GM12878 (cell line): ENCODE data around the gene STAT5B. TPM values are rescaled to one million over a fixed set of nuclear protein-coding genes. Genes with fewer than 3 reads are reported as not detected.

ENCODE experiments used
- ASH2L ChIP-seq: fragments of 300-600, 200-600 bp; sonication (generic); IDR thresholded peaks from 2 replicates; pipeline ENCODE4 v1.6.1; 2017; ENCODE audit warnings: low read depth, mild to moderate bottlenecking, borderline replicate concordance
- HDAC2 ChIP-seq: fragments of 200-600 bp; sonication (generic); IDR thresholded peaks from 2 replicates; pipeline ENCODE4 v1.6.1; 2017
- KLF5 ChIP-seq: fragments of 450-650 bp; IDR thresholded peaks from 2 replicates; pipeline ENCODE4 v1.6.1; 2014; ENCODE audit warnings: mild to moderate bottlenecking; ENCODE audit not compliant: partially characterized antibody
- MXI1 ChIP-seq: fragments of 150-350 bp; IDR thresholded peaks from 2 replicates; pipeline ENCODE4 v1.6.1; 2011; ENCODE audit warnings: low read depth, mild to moderate bottlenecking, inconsistent platforms, low read length, improper control_type of control experiment
- PAX5 ChIP-seq: IDR thresholded peaks from 2 replicates; pipeline ENCODE4 v1.6.1; 2011; ENCODE audit warnings: low read depth, low read length, borderline replicate concordance
- RB1 ChIP-seq: fragments of 450-650 bp; formaldehyde crosslinking; IDR thresholded peaks from 2 replicates; pipeline ENCODE4 v1.6.1; 2017; ENCODE audit warnings: mild to moderate bottlenecking, borderline replicate concordance
- RBBP5 ChIP-seq: fragments of 200-600 bp; sonication (generic); conservative IDR thresholded peaks from 2 replicates; pipeline ENCODE4 v1.6.1; 2016
- SMC3 ChIP-seq: IDR thresholded peaks from 2 replicates; pipeline ENCODE4 v1.6.1; 2011; ENCODE audit warnings: low read length, improper control_type of control experiment, borderline replicate concordance
- SREBF2 ChIP-seq: IDR thresholded peaks from 2 replicates; pipeline ENCODE4 v1.6.1; 2012; ENCODE audit warnings: mild to moderate bottlenecking, low read length
- TCF12 ChIP-seq: IDR thresholded peaks from 2 replicates; pipeline ENCODE4 v1.6.1; 2011; ENCODE audit warnings: low read depth, mild to moderate bottlenecking, low read length
- TCF7 ChIP-seq: IDR thresholded peaks from 2 replicates; pipeline ENCODE4 v1.6.1; 2014; ENCODE audit warnings: antibody characterized with exemption, borderline replicate concordance
- ZNF622 ChIP-seq: fragments of 450-650 bp; IDR thresholded peaks from 2 replicates; pipeline ENCODE4 v1.6.1; 2017; ENCODE audit warnings: mild to moderate bottlenecking, inconsistent platforms
- polyA plus RNA-seq, 11 experiments: library from polyadenylated mRNA; depleted of rRNA in 4 of 11; unstranded in 6 of 11; stranded (reverse) in 5 of 11; fragments of >200 nt; fragmentation: Nextera tagmentation in 4 of 11; fragmentation: Illumina TruSeq in 1 of 11; extraction: Ambion mirVana in 4 of 11; extraction: Trizol in 1 of 11; gene quantifications; 1 replicate in 1 of 11; 2 replicates in 10 of 11; pipeline versions ENCODE4 v1.2.1 to v1.2.3, GENCODE V29; 2011 to 2016; ENCODE audit warnings: inconsistent platforms in 2 of 11, missing spikeins in 2 of 11, low read depth in 1 of 11
- total RNA-seq, 4 experiments: library from RNA; depleted of rRNA in 3 of 4; stranded (reverse); fragments of >200 nt in 3 of 4; fragmentation: Illumina TruSeq in 1 of 4; extraction: Trizol in 1 of 4; gene quantifications; 2 replicates each; pipeline versions ENCODE4 v1.2.1 to v1.2.3, GENCODE V29; 2013 to 2021
- TF ChIP-seq, protein P1 (sequence below): fragments of 450-650 bp; IDR thresholded peaks from 2 replicates; pipeline ENCODE4 v1.6.1; 2017; ENCODE audit warnings: mild to moderate bottlenecking, moderate library complexity
- TF ChIP-seq, protein P2 (sequence below): fragments of 450-650 bp; IDR thresholded peaks from 2 replicates; pipeline ENCODE4 v1.6.1; 2016; ENCODE audit warnings: mild to moderate bottlenecking
- TF ChIP-seq, protein P3 (sequence below): fragments of 450-650 bp; formaldehyde crosslinking; IDR thresholded peaks from 2 replicates; pipeline ENCODE4 v1.4.0; 2022; ENCODE audit warnings: mild to moderate bottlenecking, moderate library complexity
- TF ChIP-seq, protein P4 (sequence below): fragments of 450-650 bp; IDR thresholded peaks from 2 replicates; pipeline ENCODE4 v1.6.1; 2017; ENCODE audit warnings: mild to moderate bottlenecking
- TF ChIP-seq, protein P5 (sequence below): IDR thresholded peaks from 2 replicates; pipeline ENCODE4 v1.6.1; 2012; ENCODE audit warnings: low read depth, low read length, improper control_type of control experiment

The STAT5B gene
- total and polyA plus RNA-seq, 10 of the 15 experiments (the other 5 are each of a cell fraction or from before 2014, with no cell fraction given) = 11.0 to 69.6 (median 46.7) TPM

DNA sequence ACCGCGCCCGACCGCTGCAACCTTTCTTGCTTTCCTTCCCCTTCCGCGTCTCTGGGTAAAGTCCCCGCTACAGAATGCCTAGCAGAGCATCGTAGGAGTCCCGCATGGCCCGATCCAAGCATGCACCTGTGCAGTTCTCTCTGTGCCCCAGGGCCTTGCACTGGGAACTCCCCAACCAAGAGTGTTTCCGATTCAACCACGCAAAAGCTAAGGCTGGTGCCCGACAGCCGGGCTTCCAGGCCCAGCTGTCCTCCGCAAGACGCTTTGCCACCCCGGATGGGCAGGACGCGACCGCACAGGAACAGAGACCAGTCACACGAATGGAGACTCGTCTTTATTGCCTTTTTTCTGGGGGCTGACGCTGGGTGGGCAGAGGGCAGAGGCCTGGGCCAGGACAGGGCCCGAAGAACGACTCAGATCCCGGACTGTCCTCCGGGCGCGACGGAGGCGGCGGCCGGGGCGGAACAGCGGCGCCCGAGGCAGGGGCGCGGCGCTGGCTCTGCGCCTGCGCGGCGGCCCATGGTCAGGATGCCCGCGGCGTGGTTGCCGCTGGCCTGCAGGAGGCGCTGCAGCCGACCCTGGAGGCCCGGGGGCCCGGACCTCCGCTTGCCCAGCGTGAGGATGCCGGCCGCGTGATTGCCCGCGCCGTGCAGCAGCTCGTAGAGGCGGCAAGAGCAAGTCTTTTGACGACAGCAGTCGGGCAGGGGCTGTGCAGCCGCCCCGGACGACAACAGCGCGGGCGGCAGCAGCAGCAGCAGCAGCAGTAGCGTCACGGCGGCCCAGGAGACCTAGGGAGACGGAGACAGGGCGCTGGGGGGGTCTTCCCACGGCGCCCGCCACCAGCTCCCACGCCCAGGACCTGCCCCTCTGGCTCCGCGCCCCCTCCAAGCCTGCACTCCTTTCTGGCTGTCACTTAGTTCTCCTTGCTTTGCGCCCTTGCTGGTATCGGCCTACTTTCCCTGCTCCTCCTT, 92.2 kb downstream of the STAT5B start (continued):
- TF ChIP-seq, protein P1, sequence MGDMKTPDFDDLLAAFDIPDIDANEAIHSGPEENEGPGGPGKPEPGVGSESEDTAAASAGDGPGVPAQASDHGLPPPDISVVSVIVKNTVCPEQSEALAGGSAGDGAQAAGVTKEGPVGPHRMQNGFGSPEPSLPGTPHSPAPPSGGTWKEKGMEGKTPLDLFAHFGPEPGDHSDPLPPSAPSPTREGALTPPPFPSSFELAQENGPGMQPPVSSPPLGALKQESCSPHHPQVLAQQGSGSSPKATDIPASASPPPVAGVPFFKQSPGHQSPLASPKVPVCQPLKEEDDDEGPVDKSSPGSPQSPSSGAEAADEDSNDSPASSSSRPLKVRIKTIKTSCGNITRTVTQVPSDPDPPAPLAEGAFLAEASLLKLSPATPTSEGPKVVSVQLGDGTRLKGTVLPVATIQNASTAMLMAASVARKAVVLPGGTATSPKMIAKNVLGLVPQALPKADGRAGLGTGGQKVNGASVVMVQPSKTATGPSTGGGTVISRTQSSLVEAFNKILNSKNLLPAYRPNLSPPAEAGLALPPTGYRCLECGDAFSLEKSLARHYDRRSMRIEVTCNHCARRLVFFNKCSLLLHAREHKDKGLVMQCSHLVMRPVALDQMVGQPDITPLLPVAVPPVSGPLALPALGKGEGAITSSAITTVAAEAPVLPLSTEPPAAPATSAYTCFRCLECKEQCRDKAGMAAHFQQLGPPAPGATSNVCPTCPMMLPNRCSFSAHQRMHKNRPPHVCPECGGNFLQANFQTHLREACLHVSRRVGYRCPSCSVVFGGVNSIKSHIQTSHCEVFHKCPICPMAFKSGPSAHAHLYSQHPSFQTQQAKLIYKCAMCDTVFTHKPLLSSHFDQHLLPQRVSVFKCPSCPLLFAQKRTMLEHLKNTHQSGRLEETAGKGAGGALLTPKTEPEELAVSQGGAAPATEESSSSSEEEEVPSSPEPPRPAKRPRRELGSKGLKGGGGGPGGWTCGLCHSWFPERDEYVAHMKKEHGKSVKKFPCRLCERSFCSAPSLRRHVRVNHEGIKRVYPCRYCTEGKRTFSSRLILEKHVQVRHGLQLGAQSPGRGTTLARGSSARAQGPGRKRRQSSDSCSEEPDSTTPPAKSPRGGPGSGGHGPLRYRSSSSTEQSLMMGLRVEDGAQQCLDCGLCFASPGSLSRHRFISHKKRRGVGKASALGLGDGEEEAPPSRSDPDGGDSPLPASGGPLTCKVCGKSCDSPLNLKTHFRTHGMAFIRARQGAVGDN = peak; percentile 93
- TF ChIP-seq SREBF2 = no peak
- TF ChIP-seq RBBP5 = no peak
- TF ChIP-seq TCF7 = no peak
- TF ChIP-seq, protein P2, sequence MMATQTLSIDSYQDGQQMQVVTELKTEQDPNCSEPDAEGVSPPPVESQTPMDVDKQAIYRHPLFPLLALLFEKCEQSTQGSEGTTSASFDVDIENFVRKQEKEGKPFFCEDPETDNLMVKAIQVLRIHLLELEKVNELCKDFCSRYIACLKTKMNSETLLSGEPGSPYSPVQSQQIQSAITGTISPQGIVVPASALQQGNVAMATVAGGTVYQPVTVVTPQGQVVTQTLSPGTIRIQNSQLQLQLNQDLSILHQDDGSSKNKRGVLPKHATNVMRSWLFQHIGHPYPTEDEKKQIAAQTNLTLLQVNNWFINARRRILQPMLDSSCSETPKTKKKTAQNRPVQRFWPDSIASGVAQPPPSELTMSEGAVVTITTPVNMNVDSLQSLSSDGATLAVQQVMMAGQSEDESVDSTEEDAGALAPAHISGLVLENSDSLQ = no peak
- TF ChIP-seq, protein P3, sequence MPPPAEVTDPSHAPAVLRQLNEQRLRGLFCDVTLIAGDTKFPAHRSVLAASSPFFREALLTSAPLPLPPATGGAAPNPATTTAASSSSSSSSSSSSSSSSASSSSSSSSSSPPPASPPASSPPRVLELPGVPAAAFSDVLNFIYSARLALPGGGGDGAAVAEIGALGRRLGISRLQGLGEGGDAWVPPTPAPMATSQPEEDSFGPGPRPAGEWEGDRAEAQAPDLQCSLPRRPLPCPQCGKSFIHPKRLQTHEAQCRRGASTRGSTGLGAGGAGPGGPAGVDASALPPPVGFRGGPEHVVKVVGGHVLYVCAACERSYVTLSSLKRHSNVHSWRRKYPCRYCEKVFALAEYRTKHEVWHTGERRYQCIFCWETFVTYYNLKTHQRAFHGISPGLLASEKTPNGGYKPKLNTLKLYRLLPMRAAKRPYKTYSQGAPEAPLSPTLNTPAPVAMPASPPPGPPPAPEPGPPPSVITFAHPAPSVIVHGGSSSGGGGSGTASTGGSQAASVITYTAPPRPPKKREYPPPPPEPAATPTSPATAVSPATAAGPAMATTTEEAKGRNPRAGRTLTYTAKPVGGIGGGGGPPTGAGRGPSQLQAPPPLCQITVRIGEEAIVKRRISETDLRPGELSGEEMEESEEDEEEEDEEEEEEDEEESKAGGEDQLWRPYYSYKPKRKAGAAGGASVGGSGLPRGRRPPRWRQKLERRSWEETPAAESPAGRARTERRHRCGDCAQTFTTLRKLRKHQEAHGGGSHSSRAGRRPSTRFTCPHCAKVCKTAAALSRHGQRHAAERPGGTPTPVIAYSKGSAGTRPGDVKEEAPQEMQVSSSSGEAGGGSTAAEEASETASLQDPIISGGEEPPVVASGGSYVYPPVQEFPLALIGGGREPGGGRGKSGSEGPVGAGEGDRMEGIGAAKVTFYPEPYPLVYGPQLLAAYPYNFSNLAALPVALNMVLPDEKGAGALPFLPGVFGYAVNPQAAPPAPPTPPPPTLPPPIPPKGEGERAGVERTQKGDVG (CRISPR knock-in tag) = no peak
- TF ChIP-seq, protein P4, sequence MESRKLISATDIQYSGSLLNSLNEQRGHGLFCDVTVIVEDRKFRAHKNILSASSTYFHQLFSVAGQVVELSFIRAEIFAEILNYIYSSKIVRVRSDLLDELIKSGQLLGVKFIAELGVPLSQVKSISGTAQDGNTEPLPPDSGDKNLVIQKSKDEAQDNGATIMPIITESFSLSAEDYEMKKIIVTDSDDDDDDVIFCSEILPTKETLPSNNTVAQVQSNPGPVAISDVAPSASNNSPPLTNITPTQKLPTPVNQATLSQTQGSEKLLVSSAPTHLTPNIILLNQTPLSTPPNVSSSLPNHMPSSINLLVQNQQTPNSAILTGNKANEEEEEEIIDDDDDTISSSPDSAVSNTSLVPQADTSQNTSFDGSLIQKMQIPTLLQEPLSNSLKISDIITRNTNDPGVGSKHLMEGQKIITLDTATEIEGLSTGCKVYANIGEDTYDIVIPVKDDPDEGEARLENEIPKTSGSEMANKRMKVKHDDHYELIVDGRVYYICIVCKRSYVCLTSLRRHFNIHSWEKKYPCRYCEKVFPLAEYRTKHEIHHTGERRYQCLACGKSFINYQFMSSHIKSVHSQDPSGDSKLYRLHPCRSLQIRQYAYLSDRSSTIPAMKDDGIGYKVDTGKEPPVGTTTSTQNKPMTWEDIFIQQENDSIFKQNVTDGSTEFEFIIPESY = no peak
- TF ChIP-seq PAX5 = no peak
- peak; percentile 77 for TF ChIP-seq KLF5
- TF ChIP-seq, protein P5, sequence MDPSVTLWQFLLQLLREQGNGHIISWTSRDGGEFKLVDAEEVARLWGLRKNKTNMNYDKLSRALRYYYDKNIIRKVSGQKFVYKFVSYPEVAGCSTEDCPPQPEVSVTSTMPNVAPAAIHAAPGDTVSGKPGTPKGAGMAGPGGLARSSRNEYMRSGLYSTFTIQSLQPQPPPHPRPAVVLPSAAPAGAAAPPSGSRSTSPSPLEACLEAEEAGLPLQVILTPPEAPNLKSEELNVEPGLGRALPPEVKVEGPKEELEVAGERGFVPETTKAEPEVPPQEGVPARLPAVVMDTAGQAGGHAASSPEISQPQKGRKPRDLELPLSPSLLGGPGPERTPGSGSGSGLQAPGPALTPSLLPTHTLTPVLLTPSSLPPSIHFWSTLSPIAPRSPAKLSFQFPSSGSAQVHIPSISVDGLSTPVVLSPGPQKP = no peak
- TF ChIP-seq HDAC2 = no peak
- TF ChIP-seq SMC3 = peak; percentile 20; the same call in 1 of the 2 replicates
- TF ChIP-seq MXI1 = 0 out of 2 replicates have a peak, but pooled peaks have one; percentile 64
- no peak for TF ChIP-seq ZNF622
- no peak for TF ChIP-seq ASH2L
- no peak for TF ChIP-seq TCF12
- TF ChIP-seq RB1 = peak; percentile 86; the same call in 1 of the 2 replicates
